GM21447 (cell line): ENCODE results near the gene CEACAM3.
"Not testable (repeated sequence)": the region's sequence is repeated elsewhere in the genome, so short reads cannot be mapped to it uniquely, and the experiment has no call there.

Experiments
- ATAC-seq: cut with Tn5 transposase; IDR thresholded peaks from one replicate; pipeline ENCODE4 v1.9.1; 2021; ENCODE audit not compliant: unreplicated experiment

CEACAM3 gene

DNA sequence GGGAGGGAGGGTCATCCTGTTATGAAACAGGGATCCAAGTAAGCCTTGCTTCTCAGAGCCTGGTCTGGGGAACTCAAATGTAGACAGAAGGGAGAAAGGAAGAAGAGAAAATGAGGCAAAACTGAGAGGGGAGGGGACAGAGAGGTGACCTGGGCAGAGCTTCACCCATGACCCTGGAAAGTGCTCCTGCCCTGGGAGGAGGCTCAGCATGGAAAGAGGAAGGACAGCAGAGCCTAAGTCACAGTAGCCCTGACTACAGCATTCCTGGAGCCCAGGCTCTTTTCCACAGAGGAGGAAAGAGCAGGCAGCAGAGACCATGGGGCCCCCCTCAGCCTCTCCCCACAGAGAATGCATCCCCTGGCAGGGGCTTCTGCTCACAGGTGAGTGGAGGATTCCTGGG is at the start of gene CEACAM3:
Gene CEACAM3 (plus strand): TSS at position 226 of the 400 bp plus-strand sequence. CDS start 91 bp downstream, at position 317.
- ATAC-seq = no peak

DNA sequence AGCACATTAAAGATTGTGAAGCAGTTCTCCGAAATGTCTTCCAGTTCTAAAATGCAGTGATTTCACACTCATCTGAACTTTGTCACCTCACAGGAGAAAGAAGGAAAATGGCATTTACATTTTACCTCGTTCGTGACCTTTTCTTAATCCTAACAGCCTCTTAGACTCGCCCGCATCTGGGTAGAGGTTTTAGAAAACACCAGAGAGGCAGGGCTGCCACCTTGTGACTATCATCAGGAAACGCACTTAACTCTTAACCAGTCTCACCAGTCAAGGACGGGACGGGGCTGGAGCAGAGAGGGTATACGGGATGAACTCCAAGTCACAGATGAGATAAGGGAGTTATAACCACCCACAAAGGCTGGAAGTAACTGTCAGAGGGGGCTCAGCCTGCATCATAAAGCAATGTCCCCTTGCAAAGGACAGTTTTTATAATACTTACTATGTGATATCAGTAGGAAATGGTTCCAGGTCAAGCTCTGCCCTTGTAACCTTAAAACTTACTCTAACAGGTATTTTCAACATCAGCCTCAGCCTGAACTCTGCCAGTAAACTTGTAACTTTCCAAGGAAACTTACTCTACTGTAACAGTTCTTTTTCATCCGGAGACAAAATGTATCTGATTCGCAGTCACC is 49.7 kb upstream of the CEACAM3 start:
- no peak for ATAC-seq

DNA sequence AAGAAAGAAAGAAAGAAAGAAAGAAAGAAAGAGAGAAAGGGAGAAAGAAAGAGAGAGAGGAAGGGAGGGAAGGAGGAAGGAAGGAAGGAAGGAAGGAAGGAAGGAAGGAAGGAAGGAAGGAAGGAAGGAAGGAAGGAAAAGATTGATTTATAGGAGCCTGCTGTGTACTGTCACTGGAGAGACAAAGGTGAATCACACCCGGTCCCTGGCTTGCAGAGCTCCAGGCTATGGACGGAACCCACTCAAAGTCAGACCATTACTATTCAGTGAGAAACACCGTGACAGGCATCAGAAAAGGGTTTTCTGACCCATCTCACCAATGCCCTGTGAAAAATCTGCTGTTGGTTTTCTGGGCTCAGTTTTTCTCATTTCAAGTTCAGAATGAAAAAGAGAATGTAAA is 48.4 kb upstream of the CEACAM3 start:
- ATAC-seq = no peak

DNA sequence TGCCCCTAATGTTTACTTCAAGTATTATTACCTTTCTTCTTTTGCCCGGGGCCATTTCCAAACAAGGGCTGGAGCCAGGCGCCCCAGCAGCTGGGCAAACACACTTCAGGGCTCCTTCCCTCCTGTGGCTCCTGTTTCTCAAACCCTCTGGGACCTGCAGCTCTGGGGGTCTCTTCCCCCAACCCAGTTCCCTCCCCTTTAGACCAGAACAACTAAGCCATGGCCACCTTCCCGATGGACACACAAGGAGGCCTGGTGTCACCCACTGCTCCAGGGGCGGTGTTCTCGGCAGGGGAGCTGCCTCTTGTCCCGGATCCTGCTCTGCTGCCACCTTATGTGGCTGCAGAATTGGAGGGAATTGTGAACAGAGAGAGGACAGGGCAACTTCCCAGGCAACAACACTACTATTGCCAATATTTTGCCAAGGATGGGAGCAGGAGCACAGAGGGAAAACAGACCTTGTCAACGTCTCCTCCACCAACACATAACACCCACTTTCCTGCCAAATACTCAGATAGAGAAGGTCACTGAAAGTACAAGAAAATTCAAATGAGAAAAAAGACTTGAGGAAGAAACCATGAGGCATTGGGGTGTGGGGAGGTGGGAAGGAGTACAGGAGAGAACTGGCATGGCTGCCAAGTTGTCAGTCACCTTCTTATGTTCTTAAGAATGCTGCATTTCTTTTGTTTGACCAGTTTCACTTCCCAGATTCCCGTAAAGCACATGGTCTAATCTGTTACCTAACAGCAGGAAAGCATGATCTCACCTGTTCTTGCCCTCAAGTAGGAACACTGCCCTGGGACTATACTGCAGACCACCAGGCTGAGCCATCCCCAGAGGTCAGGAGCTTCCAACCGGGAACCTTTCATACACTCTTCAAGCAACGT is 45.9 kb upstream of the CEACAM3 start:
- not testable (repeated sequence) for ATAC-seq

DNA sequence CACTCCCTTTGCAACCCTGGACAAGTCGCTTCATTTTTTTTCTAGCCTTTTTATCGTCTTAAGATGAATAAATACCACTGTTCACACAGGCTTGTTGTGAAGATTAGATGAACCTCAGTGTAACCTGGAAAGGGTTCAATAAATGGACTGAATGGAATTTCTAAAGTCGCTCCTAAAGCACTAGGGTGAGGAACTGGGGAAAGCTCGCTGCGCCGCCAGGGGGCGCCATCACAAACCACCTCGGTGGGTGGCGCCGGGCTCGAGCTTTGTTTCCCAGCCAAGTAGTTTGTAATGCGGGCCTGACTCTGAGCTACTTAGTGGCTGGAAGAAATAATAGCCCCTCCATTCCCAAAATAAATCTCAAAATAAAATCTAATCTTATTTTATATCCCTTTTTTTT is 43.2 kb upstream of the CEACAM3 start:
- no peak for ATAC-seq

DNA sequence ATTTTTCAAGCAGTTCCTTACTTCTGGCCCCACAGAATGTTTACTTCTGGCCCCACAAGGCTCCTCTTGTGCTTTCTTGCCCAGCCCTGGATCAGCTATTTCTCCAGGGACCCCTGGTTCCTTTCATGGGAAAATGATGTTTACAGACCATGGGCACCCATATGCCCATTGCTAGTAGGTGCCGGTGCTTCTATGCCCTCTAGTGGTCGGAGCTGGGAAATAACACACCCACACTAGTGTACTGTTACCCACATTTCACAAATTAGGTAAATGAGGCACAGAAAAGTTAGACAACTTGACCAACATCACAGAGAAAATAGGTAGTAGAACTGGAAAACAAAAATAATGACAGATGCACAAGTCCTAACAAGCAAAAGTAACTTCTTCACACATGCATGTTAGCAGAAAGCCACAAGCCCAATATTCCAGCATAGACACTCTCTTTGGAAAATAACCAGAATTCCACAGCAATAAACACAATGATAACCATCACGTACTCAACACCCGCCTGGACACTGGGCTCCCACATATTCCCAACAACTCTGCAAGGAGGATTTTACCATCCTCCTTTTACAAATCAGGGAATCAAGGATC is 42.4 kb upstream of the CEACAM3 start:
- ATAC-seq = no peak

DNA sequence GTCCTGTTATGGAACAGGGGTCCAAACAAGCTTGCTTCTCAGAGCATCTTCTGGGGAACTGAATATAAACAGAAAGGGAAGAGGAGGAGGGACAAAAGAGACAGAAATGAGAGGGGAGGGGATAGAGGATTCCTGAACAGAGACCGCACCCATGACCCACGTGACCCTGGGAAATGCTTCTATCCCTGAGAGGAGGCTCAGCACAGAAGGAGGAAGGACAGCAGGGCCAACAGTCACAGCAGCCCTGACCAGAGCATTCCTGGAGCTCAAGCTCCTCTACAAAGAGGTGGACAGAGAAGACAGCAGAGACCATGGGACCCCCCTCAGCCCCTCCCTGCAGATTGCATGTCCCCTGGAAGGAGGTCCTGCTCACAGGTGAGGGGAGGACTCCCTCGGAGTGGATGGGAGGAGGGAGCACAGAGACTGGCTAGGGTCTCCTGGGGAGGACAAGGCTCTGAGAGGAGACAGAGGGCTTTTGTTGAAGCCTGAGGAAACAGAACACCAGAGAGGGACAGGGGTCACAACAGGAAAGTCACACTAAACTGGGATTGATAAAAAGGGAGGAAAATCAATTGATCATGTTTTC is 41.0 kb upstream of the CEACAM3 start, which contains the start of gene CEACAM6:
Gene CEACAM6 (plus strand): TSS at position 203 of the 586 bp plus-strand sequence. CDS start 109 bp downstream, at position 312.
- no peak for ATAC-seq

DNA sequence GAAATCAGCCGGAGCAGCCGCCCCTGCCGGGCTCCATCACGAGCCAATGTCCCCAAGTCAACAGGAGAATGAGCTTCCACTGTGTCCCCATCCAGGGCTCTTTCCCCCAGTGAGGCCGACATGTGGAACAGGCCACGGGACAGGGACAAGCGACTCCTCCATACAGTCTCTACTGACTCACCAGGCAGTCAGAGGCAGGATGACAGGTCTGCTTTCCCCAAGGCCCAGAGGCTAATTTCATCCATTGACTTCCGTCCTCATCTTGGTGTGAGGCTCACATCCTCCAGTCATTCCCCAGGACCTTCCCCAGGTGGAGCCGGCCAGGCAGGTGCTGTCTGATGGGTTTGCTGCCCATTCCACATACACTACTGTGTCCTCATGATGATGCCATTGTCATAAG is 37.5 kb upstream of the CEACAM3 start:
- ATAC-seq = no peak

DNA sequence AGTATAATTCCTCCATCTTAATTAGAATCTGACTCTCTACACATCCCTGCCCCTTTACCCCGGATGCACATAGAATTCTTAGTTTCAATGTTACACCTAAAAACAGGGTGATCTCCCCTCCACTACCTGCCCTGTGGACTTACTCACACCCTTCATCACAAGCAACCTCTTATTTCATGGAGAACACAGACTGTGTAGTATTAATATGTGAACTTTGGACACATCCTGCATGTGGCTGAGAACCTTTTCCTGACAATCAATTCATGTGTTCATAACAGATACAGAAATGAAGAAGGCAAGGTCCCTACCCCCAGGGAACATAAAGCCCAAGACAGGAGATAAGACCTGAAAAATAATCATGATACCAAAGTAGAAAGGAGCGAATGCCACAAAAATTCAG is 29.3 kb upstream of the CEACAM3 start:
- no peak for ATAC-seq

DNA sequence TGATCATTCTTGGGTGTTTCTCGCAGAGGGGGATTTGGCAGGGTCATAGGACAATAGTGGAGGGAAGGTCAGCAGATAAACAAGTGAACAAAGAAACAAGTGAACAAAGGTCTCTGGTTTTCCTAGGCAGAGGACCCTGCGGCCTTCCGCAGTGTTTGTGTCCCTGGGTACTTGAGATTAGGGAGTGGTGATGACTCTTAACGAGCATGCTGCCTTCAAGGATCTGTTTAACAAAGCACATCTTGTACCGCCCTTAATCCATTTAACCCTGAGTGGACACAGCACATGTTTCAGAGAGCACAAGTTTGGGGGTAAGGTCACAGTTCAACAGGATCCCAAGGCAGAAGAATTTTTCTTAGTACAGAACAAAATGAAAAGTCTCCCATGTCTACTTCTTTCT is 28.3 kb upstream of the CEACAM3 start:
- ATAC-seq = not testable (repeated sequence)

DNA sequence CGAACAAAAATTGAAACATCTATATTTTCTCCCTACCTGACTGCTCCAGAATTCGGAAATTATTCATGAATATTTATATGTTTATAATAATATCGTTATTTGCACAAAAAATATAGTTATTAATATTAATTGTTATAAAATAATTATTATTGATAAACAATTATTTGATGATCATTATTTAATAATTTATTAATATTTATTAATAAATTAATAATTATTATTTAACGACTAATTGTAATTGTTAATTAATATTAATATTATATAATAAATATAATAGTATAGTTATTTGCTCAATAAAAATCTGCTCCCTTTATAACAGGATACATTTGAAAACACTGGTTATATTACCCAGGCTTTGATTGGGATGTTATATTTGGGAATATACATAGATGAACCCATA is 26.8 kb upstream of the CEACAM3 start:
- no peak for ATAC-seq

DNA sequence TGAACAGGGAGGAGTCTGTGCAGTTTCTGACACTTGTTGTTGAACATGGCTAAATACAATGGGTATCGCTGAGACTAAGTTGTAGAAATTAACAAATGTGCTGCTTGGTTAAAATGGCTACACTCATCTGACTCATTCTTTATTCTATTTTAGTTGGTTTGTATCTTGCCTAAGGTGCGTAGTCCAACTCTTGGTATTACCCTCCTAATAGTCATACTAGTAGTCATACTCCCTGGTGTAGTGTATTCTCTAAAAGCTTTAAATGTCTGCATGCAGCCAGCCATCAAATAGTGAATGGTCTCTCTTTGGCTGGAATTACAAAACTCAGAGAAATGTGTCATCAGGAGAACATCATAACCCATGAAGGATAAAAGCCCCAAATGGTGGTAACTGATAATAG is 25.0 kb upstream of the CEACAM3 start:
- no peak for ATAC-seq

DNA sequence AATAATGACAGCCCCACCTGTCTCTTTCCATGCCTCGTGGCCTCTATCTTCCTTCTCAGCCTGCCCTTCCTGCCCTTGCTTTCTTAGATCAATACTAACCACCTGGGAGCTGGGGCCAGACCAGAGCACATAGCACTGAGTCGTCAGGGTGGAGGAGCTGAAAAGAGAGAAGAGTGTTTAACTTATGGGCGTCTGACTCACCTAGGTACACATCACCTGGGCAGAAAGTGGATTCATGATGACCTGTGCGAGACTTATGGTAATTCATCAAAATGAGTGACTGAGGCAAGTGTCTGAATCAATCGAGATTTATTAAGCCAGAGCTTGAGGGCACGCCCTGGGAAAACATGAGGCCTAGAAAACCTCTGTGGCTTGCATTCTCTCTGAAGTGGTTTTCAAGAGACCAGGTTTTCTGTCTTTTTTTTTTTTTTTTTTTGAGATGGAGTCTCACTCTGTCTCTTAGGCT is 21.8 kb upstream of the CEACAM3 start:
- ATAC-seq = no peak

DNA sequence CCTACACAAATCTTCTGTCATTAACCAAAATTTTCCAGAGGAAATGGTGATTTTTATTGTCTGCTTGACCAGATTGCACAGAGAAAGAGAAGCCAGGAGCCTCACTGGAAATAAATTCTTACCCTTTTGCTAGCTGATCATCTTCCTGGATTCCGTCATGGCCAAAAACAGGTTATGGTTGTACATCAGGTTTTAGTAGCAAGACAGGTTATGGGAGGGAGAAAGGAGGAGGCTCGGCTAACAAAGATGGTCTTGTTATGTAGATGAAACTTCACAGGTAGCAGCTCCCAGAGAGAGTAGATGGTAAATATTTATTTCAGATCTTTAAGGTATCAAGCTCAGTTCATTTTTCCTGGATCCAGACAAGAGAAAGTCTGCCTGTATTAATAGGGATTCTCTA is 19.7 kb upstream of the CEACAM3 start:
- ATAC-seq = no peak

DNA sequence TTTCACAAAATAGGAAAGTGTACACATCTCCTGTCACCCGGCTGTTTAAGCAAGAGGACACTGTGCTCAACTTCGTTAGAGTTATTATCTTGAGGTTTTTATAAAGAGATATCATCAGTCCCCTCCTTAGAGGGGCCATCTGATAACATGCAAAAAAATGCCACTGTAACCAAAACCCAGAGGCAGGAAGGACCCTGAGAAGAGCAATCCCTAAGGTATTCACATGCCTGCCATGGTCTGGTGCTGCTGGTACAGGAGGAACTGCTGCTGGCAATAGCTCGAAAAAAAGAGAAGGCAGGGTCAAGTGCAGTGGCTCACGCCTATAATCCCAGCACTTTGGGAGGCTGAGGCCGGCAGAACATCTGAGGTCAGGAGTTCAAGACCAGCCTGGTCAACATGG is 12.8 kb upstream of the CEACAM3 start:
- ATAC-seq = no peak

DNA sequence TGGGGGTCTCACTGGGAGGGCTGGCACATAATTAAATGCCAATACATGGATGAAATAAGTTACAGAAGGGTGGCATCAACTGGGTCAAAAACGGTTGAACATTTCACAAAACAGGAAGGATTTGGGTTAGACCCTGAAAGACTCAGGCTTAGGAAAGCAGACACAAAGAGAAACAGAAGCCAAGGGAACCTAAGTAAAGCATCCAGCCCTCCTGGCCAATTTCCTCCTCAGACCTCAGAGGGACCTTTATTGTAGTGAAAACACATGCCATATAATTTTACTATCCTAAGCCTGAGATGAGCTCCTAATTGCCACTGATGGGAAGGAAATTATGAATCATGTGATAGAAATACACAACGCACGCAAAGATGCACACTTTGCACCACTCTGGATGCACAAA is 12.1 kb upstream of the CEACAM3 start:
- ATAC-seq = no peak

DNA sequence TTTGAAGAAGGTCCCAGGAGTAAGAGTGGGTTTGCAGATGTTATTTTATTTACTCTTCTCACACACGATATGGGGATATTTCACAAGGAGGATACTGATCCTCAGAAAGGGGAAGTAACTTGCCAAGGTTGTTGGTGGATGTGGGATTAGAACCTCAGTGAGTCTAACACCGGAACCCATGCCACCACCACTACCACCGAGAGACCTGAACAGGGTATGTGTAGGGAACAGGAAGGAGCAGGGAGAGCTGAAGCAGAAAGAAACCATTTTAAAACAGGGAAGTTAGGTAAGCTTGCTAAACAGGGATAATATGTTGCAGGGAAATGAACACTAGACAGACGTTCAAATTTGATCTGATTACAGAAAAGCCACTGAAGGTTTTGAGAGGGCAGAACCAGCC is 11.6 kb upstream of the CEACAM3 start:
- no peak for ATAC-seq

DNA sequence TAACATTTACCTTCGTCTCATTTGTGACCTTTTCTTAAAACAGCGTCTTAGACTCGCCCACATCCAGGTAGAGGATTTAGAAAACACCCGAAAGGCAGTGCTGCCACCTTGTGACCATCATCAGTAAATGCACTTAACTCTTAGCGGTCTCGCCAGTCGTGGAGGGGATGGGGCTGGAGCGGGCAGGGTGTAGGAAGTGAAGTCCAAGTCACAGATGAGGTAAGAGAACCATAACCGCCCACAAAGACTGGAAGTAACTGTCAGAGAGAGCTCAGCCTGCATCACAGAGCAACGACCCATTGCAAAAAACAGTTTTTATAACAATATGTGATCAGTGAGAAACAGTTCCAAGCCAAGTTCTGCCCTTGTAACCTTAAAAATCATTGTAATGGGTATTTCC is 10.7 kb upstream of the CEACAM3 start:
- ATAC-seq = no peak

DNA sequence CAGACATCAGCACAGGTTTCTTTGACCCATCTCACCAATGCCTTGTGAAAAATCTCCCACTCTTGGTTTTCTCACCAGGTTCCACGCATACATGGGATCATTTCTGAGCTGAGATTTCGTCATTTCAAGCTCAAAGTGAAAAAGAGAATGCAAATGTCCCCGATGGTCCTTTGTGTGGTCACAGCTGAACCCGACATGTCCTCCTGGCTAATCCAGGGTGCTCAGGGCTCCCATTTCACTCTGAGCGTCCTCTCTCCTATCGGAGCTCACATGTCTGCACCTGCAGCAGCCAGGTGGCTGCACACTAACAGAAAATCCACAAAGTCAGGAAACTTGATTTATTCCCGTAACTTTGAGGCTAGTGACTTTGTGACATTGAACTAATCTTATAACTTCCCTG is 9.3 kb upstream of the CEACAM3 start:
- no peak for ATAC-seq

DNA sequence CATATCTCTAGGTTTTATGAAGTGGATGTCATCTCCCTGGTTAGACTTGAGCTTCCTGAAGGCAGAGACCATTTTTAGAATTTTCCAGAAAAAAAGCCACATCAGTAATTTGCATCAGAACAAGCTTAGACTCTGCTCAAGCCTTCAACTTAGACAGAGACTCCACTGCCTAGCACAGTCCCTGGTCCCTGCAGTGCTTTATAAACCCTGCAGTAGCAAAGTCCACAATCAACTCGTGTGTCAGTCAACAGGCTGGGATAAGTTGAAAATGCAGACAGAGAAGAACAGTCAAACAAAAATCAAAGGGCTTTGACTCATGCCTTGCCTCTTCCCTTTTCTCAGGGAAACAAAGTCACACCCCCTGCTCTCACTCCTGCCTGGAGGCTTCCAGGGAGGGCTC is 7.9 kb upstream of the CEACAM3 start:
- not testable (repeated sequence) for ATAC-seq

DNA sequence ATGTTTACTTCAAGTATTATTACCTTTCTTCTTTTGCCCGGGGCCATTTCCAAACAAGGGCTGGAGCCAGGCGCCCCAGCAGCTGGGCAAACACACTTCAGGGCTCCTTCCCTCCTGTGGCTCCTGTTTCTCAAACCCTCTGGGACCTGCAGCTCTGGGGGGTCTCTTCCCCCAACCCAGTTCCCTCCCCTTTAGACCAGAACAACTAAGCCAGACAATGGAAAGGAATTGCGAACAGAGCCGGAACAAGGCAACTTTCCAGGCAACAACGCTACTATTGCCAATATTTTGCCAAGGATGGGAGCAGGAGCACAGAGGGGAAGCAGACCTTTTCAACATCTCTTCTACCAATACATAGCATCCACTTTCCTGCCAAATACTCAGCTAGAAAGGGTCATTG is 7.3 kb upstream of the CEACAM3 start:
- not testable (repeated sequence) for ATAC-seq
